K562 (cell line): ENCODE measurements around the gene ANKLE2. TPM values are rescaled to one million over a fixed set of nuclear protein-coding genes. Genes with fewer than 3 reads are reported as not detected.

Experiments used
- BRD4 ChIP-seq: fragments of 200-600 bp; sonication (generic); IDR thresholded peaks from 2 replicates; pipeline ENCODE4 v1.6.1; 2017; ENCODE audit warnings: inconsistent platforms
- BRF1 ChIP-seq: IDR thresholded peaks from 3 replicates; pipeline ENCODE4 v1.6.1; 2011; ENCODE audit warnings: borderline replicate concordance, mild to moderate bottlenecking; ENCODE audit not compliant: insufficient read length; ENCODE audit errors: extremely low read depth
- CHD1 ChIP-seq: fragments of 200-600 bp; sonication (generic); IDR thresholded peaks from one replicate; pipeline ENCODE4 v1.6.1; 2012; ENCODE audit warnings: mild to moderate bottlenecking, moderate library complexity, low read length, inconsistent platforms
- HDAC6 ChIP-seq: IDR thresholded peaks from 2 replicates; pipeline ENCODE4 v1.6.1; 2012; ENCODE audit warnings: low read depth, mild to moderate bottlenecking, control low read depth, inconsistent platforms, low read length, moderate library complexity
- LCOR ChIP-seq: sonication (generic); formaldehyde crosslinking; IDR thresholded peaks from 2 replicates; pipeline ENCODE4 v1.8.0; 2022; ENCODE audit warnings: mild to moderate bottlenecking, missing genetic modification reagents
- NCOA2 ChIP-seq, 2 experiments: fragments of 450-650 bp; IDR thresholded peaks; 2 replicates each; pipeline ENCODE4 v1.6.1; 2018; ENCODE audit warnings: mild to moderate bottlenecking in 2 of 2, moderate library complexity in 1 of 2; ENCODE audit not compliant: partially characterized antibody in 2 of 2
- POU5F1 ChIP-seq: fragments of 150-350 bp; IDR thresholded peaks from 2 replicates; pipeline ENCODE4 v1.6.1; 2014; ENCODE audit warnings: borderline replicate concordance, low read length, low read depth, mild to moderate bottlenecking; ENCODE audit not compliant: partially characterized antibody
- RHOXF2B ChIP-seq: fragments of 250-450 bp; sonication (Bioruptor Pico); conservative IDR thresholded peaks from 2 replicates; pipeline ENCODE4 v1.5.1; 2021
- SMARCE1 ChIP-seq: fragments of 450-650 bp; IDR thresholded peaks from 2 replicates; pipeline ENCODE4 v1.7.1; 2016; ENCODE audit warnings: mild to moderate bottlenecking
- SREBF1 ChIP-seq: fragments of 150-350 bp; IDR thresholded peaks from 2 replicates; pipeline ENCODE4 v1.6.1; 2014; ENCODE audit warnings: antibody characterized with exemption, low read depth, low read length, borderline replicate concordance
- ZNF75A ChIP-seq: fragments of 450-650 bp; formaldehyde crosslinking; IDR thresholded peaks from 2 replicates; pipeline ENCODE4 v1.4.0; 2020; ENCODE audit warnings: mild to moderate bottlenecking
- polyA plus RNA-seq, 8 experiments: library from polyadenylated mRNA; depleted of rRNA in 4 of 8; stranded (reverse) in 5 of 8; unstranded in 3 of 8; fragments of >200 nt; fragmentation: Nextera tagmentation in 2 of 8; fragmentation: Illumina TruSeq in 1 of 8; extraction: Ambion mirVana in 2 of 8; extraction: Trizol in 1 of 8; gene quantifications; 2 replicates each; pipeline versions ENCODE4 v1.2.1 to v1.2.3, GENCODE V29; 2011 to 2014; ENCODE audit warnings: inconsistent platforms in 1 of 8, missing spikeins in 1 of 8
- total RNA-seq, 7 experiments: library from RNA; depleted of rRNA in 6 of 7; stranded (reverse); fragments of >200 nt in 6 of 7; fragmentation: Illumina TruSeq in 2 of 7; extraction: Trizol in 2 of 7; gene quantifications; 2 replicates each; pipeline versions ENCODE4 v1.2.1 to v1.2.3, GENCODE V29; 2011 to 2021; ENCODE audit warnings: low replicate concordance in 1 of 7
- TF ChIP-seq, protein P1 (sequence below): fragments of 200-600 bp; sonication (generic); IDR thresholded peaks from one replicate; pipeline ENCODE4 v1.6.1; 2012; ENCODE audit warnings: mild to moderate bottlenecking, low read depth, low read length, inconsistent platforms
- TF ChIP-seq, protein P2 (sequence below): fragments of 250-450 bp; sonication (Bioruptor Pico); IDR thresholded peaks from 2 replicates; pipeline ENCODE4 v1.5.0; 2022; ENCODE audit warnings: mild to moderate bottlenecking
- TF ChIP-seq, protein P3 (sequence below): IDR thresholded peaks from 2 replicates; pipeline ENCODE4 v1.6.1; 2011; ENCODE audit not compliant: insufficient read length; ENCODE audit errors: extremely low read depth

Gene ANKLE2
- total and polyA plus RNA-seq, 9 of the 15 experiments (the other 6 are each of a cell fraction or from before 2014, with no cell fraction given), result 3.2 to 57.7 (median 45.6) TPM

DNA sequence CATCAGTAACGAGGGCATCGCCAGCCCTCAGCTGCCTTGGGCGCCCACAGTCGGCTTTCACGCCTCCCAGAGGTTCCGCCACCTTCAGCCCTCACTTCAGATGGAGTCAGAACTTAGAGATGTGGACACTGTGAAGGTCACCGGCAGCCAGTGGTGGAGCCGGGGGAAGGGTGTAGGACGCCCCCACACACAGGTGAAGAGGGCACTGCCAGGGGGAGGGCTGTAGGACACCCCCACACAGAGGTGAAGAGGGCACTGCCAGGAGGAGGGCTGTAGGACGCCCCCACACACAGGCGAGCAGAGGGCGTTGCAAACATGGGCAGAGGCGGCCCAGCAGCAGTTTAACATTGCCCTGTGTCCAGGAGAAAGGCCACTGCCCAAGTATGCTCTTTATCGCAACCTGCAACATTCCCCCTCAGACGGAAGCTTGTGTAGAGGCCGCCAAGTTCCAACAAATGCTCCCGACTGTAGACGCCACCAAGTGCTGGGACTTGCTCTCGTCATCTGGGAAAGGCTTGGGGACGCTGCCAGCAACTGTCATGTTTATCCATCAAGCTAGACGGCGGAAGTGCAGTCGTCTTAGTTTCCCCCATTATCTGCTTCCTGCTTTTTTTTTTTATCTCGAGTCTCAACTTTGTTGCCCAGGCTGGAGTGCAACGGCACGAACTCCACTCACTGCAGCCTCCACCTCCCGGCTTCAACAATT is 4.9 kb upstream of the ANKLE2 start (continued):
- TF ChIP-seq HDAC6, result no peak
- TF ChIP-seq RHOXF2B (CRISPR knock-in tag), result no peak
- TF ChIP-seq, protein P1, sequence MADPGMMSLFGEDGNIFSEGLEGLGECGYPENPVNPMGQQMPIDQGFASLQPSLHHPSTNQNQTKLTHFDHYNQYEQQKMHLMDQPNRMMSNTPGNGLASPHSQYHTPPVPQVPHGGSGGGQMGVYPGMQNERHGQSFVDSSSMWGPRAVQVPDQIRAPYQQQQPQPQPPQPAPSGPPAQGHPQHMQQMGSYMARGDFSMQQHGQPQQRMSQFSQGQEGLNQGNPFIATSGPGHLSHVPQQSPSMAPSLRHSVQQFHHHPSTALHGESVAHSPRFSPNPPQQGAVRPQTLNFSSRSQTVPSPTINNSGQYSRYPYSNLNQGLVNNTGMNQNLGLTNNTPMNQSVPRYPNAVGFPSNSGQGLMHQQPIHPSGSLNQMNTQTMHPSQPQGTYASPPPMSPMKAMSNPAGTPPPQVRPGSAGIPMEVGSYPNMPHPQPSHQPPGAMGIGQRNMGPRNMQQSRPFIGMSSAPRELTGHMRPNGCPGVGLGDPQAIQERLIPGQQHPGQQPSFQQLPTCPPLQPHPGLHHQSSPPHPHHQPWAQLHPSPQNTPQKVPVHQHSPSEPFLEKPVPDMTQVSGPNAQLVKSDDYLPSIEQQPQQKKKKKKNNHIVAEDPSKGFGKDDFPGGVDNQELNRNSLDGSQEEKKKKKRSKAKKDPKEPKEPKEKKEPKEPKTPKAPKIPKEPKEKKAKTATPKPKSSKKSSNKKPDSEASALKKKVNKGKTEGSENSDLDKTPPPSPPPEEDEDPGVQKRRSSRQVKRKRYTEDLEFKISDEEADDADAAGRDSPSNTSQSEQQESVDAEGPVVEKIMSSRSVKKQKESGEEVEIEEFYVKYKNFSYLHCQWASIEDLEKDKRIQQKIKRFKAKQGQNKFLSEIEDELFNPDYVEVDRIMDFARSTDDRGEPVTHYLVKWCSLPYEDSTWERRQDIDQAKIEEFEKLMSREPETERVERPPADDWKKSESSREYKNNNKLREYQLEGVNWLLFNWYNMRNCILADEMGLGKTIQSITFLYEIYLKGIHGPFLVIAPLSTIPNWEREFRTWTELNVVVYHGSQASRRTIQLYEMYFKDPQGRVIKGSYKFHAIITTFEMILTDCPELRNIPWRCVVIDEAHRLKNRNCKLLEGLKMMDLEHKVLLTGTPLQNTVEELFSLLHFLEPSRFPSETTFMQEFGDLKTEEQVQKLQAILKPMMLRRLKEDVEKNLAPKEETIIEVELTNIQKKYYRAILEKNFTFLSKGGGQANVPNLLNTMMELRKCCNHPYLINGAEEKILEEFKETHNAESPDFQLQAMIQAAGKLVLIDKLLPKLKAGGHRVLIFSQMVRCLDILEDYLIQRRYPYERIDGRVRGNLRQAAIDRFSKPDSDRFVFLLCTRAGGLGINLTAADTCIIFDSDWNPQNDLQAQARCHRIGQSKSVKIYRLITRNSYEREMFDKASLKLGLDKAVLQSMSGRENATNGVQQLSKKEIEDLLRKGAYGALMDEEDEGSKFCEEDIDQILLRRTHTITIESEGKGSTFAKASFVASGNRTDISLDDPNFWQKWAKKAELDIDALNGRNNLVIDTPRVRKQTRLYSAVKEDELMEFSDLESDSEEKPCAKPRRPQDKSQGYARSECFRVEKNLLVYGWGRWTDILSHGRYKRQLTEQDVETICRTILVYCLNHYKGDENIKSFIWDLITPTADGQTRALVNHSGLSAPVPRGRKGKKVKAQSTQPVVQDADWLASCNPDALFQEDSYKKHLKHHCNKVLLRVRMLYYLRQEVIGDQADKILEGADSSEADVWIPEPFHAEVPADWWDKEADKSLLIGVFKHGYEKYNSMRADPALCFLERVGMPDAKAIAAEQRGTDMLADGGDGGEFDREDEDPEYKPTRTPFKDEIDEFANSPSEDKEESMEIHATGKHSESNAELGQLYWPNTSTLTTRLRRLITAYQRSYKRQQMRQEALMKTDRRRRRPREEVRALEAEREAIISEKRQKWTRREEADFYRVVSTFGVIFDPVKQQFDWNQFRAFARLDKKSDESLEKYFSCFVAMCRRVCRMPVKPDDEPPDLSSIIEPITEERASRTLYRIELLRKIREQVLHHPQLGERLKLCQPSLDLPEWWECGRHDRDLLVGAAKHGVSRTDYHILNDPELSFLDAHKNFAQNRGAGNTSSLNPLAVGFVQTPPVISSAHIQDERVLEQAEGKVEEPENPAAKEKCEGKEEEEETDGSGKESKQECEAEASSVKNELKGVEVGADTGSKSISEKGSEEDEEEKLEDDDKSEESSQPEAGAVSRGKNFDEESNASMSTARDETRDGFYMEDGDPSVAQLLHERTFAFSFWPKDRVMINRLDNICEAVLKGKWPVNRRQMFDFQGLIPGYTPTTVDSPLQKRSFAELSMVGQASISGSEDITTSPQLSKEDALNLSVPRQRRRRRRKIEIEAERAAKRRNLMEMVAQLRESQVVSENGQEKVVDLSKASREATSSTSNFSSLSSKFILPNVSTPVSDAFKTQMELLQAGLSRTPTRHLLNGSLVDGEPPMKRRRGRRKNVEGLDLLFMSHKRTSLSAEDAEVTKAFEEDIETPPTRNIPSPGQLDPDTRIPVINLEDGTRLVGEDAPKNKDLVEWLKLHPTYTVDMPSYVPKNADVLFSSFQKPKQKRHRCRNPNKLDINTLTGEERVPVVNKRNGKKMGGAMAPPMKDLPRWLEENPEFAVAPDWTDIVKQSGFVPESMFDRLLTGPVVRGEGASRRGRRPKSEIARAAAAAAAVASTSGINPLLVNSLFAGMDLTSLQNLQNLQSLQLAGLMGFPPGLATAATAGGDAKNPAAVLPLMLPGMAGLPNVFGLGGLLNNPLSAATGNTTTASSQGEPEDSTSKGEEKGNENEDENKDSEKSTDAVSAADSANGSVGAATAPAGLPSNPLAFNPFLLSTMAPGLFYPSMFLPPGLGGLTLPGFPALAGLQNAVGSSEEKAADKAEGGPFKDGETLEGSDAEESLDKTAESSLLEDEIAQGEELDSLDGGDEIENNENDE, result no peak
- TF ChIP-seq, protein P2, sequence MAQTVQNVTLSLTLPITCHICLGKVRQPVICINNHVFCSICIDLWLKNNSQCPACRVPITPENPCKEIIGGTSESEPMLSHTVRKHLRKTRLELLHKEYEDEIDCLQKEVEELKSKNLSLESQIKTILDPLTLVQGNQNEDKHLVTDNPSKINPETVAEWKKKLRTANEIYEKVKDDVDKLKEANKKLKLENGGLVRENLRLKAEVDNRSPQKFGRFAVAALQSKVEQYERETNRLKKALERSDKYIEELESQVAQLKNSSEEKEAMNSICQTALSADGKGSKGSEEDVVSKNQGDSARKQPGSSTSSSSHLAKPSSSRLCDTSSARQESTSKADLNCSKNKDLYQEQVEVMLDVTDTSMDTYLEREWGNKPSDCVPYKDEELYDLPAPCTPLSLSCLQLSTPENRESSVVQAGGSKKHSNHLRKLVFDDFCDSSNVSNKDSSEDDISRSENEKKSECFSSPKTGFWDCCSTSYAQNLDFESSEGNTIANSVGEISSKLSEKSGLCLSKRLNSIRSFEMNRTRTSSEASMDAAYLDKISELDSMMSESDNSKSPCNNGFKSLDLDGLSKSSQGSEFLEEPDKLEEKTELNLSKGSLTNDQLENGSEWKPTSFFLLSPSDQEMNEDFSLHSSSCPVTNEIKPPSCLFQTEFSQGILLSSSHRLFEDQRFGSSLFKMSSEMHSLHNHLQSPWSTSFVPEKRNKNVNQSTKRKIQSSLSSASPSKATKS (CRISPR knock-in tag), result no peak
- no peak for TF ChIP-seq SREBF1
- TF ChIP-seq BRF1, result no peak
- no peak for TF ChIP-seq LCOR (CRISPR knock-in tag)
- no peak for TF ChIP-seq BRD4
- no peak for TF ChIP-seq SMARCE1
- TF ChIP-seq, protein P3, sequence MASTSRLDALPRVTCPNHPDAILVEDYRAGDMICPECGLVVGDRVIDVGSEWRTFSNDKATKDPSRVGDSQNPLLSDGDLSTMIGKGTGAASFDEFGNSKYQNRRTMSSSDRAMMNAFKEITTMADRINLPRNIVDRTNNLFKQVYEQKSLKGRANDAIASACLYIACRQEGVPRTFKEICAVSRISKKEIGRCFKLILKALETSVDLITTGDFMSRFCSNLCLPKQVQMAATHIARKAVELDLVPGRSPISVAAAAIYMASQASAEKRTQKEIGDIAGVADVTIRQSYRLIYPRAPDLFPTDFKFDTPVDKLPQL, result no peak
- TF ChIP-seq CHD1, result no peak
- no peak for TF ChIP-seq NCOA2 (IDR thresholded peaks at IDR 0.05; ENCODE audit: partially characterized antibody in 2 of 2)
- TF ChIP-seq POU5F1, result no peak
- TF ChIP-seq ZNF75A (CRISPR knock-in tag), result no peak
